HL-60 (cell line): ENCODE data around the gene AFDN.
A peak's percentile ranks its signal among the peaks of the same experiment; 100 is the strongest.

Experiments used
- DNase-seq, 2 experiments: peaks; one replicate each; pipeline ENCODE4 v3.0.0-alpha.2; 2010 to 2020; ENCODE audit warnings: low read depth in 1 of 2, low spot score in 1 of 2
- H3K27ac ChIP-seq: fragments of 250-450 bp; sonication (Bioruptor Pico); replicated peaks from 2 replicates; pipeline ENCODE4 v1.5.1; 2020; ENCODE audit warnings: mild to moderate bottlenecking, moderate library complexity
- H3K27me3 ChIP-seq: fragments of 250-450 bp; sonication (Bioruptor Pico); 2 replicates; pipeline ENCODE4 v1.5.1; 2021; ENCODE audit warnings: mild to moderate bottlenecking, moderate library complexity; ENCODE audit not compliant: insufficient read depth, poor library complexity, severe bottlenecking
- H3K4me3 ChIP-seq: replicated peaks from 2 replicates; pipeline ENCODE4 v1.5.1; 2011; ENCODE audit warnings: mild to moderate bottlenecking, control low read depth, low read length; ENCODE audit not compliant: insufficient read depth
- GABPA ChIP-seq: IDR thresholded peaks from 2 replicates; pipeline ENCODE4 v1.6.1; 2012; ENCODE audit warnings: low read depth
- POLR2AphosphoS5 ChIP-seq: IDR thresholded peaks from 2 replicates; pipeline ENCODE4 v1.6.1; 2012; ENCODE audit warnings: low read depth
- SPI1 ChIP-seq: IDR thresholded peaks from 2 replicates; pipeline ENCODE4 v1.6.1; 2012; ENCODE audit warnings: low read depth, mild to moderate bottlenecking, borderline replicate concordance
- TF ChIP-seq, protein P1 (sequence below): IDR thresholded peaks from 2 replicates; pipeline ENCODE4 v1.6.1; 2012; ENCODE audit warnings: low read depth; ENCODE audit not compliant: insufficient replicate concordance
- TF ChIP-seq, protein P2 (sequence below): IDR thresholded peaks from one replicate; pipeline ENCODE4 v1.5.1; 2011; ENCODE audit warnings: low read length, control low read depth, inconsistent platforms; ENCODE audit not compliant: insufficient read depth

Gene AFDN

GRCh38 chr6:167966540-167966905, 139.8 kb downstream of the AFDN start:
- Histone ChIP-seq H3K27ac (no peak overlapping the region), H3K4me3 (no peak overlapping the region), H3K27me3 (no peaks in the 10 kb centered on the region)
- DNase-seq = no peak
- TF ChIP-seq, protein P1, sequence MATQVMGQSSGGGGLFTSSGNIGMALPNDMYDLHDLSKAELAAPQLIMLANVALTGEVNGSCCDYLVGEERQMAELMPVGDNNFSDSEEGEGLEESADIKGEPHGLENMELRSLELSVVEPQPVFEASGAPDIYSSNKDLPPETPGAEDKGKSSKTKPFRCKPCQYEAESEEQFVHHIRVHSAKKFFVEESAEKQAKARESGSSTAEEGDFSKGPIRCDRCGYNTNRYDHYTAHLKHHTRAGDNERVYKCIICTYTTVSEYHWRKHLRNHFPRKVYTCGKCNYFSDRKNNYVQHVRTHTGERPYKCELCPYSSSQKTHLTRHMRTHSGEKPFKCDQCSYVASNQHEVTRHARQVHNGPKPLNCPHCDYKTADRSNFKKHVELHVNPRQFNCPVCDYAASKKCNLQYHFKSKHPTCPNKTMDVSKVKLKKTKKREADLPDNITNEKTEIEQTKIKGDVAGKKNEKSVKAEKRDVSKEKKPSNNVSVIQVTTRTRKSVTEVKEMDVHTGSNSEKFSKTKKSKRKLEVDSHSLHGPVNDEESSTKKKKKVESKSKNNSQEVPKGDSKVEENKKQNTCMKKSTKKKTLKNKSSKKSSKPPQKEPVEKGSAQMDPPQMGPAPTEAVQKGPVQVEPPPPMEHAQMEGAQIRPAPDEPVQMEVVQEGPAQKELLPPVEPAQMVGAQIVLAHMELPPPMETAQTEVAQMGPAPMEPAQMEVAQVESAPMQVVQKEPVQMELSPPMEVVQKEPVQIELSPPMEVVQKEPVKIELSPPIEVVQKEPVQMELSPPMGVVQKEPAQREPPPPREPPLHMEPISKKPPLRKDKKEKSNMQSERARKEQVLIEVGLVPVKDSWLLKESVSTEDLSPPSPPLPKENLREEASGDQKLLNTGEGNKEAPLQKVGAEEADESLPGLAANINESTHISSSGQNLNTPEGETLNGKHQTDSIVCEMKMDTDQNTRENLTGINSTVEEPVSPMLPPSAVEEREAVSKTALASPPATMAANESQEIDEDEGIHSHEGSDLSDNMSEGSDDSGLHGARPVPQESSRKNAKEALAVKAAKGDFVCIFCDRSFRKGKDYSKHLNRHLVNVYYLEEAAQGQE = no peak
- no peak for TF ChIP-seq GABPA
- no peak for TF ChIP-seq SPI1
- TF ChIP-seq, protein P2, sequence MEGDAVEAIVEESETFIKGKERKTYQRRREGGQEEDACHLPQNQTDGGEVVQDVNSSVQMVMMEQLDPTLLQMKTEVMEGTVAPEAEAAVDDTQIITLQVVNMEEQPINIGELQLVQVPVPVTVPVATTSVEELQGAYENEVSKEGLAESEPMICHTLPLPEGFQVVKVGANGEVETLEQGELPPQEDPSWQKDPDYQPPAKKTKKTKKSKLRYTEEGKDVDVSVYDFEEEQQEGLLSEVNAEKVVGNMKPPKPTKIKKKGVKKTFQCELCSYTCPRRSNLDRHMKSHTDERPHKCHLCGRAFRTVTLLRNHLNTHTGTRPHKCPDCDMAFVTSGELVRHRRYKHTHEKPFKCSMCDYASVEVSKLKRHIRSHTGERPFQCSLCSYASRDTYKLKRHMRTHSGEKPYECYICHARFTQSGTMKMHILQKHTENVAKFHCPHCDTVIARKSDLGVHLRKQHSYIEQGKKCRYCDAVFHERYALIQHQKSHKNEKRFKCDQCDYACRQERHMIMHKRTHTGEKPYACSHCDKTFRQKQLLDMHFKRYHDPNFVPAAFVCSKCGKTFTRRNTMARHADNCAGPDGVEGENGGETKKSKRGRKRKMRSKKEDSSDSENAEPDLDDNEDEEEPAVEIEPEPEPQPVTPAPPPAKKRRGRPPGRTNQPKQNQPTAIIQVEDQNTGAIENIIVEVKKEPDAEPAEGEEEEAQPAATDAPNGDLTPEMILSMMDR = no peak
- TF ChIP-seq POLR2AphosphoS5 = no peak

- TF ChIP-seq, protein P1 = no peak
- TF ChIP-seq, protein P2 = no peak
- no peak for TF ChIP-seq POLR2AphosphoS5
- TF ChIP-seq GABPA = no peak
- no peak for TF ChIP-seq SPI1
- no peaks in the 10 kb centered on the region for H3K27me3 ChIP-seq
- H3K27ac ChIP-seq = no peak overlapping the region
- peak in 1 of 2 experiments; percentile 0 for DNase-seq
- H3K4me3 ChIP-seq = no peak overlapping the region
Observed at GRCh38 chr6:167968091-167968490, 141.4 kb downstream of the AFDN start.

GRCh38 chr6:167970230-167970629, 143.5 kb downstream of the AFDN start:
- TF ChIP-seq, protein P2 = no peak
- TF ChIP-seq GABPA (no peak), SPI1 (no peak), POLR2AphosphoS5 (no peak)
- TF ChIP-seq, protein P1 = no peak
- Histone ChIP-seq H3K4me3 (no peak overlapping the region), H3K27me3 (no peaks in the 10 kb centered on the region), H3K27ac (no peak overlapping the region)
- no peak for DNase-seq
